ENCODE measurements around the gene MVP.

DNA sequence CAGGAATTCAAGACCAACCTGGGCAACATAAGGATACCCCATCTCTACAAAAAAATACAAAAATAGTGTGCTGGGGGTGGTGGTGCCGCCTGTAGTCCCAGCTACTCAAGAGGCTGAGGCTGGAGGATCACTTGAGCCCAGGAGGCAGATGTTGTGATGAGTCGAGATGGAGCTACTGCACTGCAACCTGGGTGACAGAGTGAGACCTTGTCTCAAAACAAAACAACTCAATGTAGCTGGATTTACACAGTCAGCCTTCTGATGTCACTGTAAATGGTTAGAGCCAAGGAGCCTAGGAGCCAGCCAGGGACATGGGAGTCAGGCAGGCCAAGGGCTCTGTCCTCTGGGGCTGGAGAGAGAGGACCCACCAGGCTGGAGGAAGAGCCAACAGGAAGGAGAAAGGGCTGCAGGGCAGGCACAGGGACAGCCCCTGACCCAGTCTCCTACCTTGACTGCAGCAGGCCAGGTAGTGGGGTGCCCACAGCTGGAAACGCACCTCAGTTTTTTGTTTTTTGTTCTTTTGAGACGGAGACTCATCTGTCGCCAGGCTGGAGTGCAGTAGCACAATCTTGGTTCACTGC is 34.3 kb downstream of the MVP start:
- TF ChIP-seq, protein P1, sequence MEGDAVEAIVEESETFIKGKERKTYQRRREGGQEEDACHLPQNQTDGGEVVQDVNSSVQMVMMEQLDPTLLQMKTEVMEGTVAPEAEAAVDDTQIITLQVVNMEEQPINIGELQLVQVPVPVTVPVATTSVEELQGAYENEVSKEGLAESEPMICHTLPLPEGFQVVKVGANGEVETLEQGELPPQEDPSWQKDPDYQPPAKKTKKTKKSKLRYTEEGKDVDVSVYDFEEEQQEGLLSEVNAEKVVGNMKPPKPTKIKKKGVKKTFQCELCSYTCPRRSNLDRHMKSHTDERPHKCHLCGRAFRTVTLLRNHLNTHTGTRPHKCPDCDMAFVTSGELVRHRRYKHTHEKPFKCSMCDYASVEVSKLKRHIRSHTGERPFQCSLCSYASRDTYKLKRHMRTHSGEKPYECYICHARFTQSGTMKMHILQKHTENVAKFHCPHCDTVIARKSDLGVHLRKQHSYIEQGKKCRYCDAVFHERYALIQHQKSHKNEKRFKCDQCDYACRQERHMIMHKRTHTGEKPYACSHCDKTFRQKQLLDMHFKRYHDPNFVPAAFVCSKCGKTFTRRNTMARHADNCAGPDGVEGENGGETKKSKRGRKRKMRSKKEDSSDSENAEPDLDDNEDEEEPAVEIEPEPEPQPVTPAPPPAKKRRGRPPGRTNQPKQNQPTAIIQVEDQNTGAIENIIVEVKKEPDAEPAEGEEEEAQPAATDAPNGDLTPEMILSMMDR (conservative IDR thresholded peaks at IDR 0.05; ENCODE audit: low read depth, low read length) = no peak
- TF ChIP-seq EZH2phosphoT487 (IDR thresholded peaks at IDR 0.05; ENCODE audit: borderline replicate concordance, low read length) = no peak
- TF ChIP-seq EZH2 (IDR thresholded peaks at IDR 0.05; ENCODE audit: low read length, unreplicated experiment) = no peak
